Measurements from ENCODE around the gene ABI3BP. TPM values are rescaled to one million over a fixed set of nuclear protein-coding genes. Genes with fewer than 3 reads are reported as not detected.

ABI3BP gene
- total and polyA plus RNA-seq, 7 donors = 1.6 to 23.9 (median 6.9) TPM

GRCh38 chr3:100756441-100756840, 236.8 kb downstream of the ABI3BP start:
- no peak for TF ChIP-seq CTCF (IDR thresholded peaks at IDR 0.05)
- whole genome bisulfite sequencing, 3 donors = 10 to 13% (median 10%) methylated on average over 2 of the region's 2 CpGs
- no peak overlapping the region for H3K4me3 ChIP-seq
- peaks cover 30% of the 10 kb centered on the region for H3K4me1 ChIP-seq
- H3K27me3 ChIP-seq (ENCODE audit: insufficient read depth in 3 of 3, low read length in 2 of 3) = no peaks in the 10 kb centered on the region
- intact Hi-C loops (cut with DNase I) = no loop called here
- peak in 3 of 4 donors; percentile 42 to 48 (median 42) for ATAC-seq
- peak; percentile 26 to 59 for DNase-seq
- H3K36me3 ChIP-seq (ENCODE audit: insufficient read depth in 1 of 2, low read depth in 1 of 2) = peaks cover 4 to 11% of the 10 kb centered on the region in 2 donors
- H3K9me3 ChIP-seq = no peaks in the 10 kb centered on the region
- no peak overlapping the region for H3K27ac ChIP-seq

- H3K4me1 ChIP-seq = peaks cover 30% of the 10 kb centered on the region
- ATAC-seq (peak in 3 of 4 donors; percentile 18 to 54 (median 46)), DNase-seq (no peak)
- no peak overlapping the region for H3K4me3 ChIP-seq
- TF ChIP-seq CTCF (IDR thresholded peaks at IDR 0.05) = no peak
- intact Hi-C loops (cut with DNase I) = no loop called here
- H3K27me3 ChIP-seq (ENCODE audit: insufficient read depth in 3 of 3, low read length in 2 of 3) = no peaks in the 10 kb centered on the region
- no peak overlapping the region for H3K27ac ChIP-seq
- peaks cover 8 to 28% of the 10 kb centered on the region in 2 donors for H3K36me3 ChIP-seq (ENCODE audit: insufficient read depth in 1 of 2, low read depth in 1 of 2)
- 59 to 78% (median 66%) methylated on average over 3 of the region's 3 CpGs for WGBS, 3 donors
- H3K9me3 ChIP-seq = no peaks in the 10 kb centered on the region
Measured at GRCh38 chr3:100754563-100755334, 238.5 kb downstream of the ABI3BP start.

GRCh38 chr3:100753846-100754245, 239.4 kb downstream of the ABI3BP start:
- H3K36me3 ChIP-seq (ENCODE audit: insufficient read depth in 1 of 2, low read depth in 1 of 2) = peaks cover 8 to 37% of the 10 kb centered on the region in 2 donors
- 30 to 36% (median 33%) methylated on average over 2 of the region's 2 CpGs for WGBS, 3 donors
- intact Hi-C loops (cut with DNase I) = no loop called here

GRCh38 chr3:100748967-100749366, 244.3 kb downstream of the ABI3BP start:
- ATAC-seq (no peak), DNase-seq (no peak)
- TF ChIP-seq CTCF (IDR thresholded peaks at IDR 0.05) = no peak
- H3K4me1 ChIP-seq = peaks cover 15% of the 10 kb centered on the region
- no peaks in the 10 kb centered on the region for H3K9me3 ChIP-seq
- intact Hi-C loops (cut with DNase I) = no loop called here
- no peak overlapping the region for H3K4me3 ChIP-seq
- no peaks in the 10 kb centered on the region for H3K27me3 ChIP-seq (ENCODE audit: insufficient read depth in 3 of 3, low read length in 2 of 3)
- 34 to 65% (median 64%) methylated on average over 2 of the region's 2 CpGs for WGBS, 3 donors
- no peak overlapping the region for H3K27ac ChIP-seq
- peaks cover 9 to 79% of the 10 kb centered on the region in 2 donors for H3K36me3 ChIP-seq (ENCODE audit: insufficient read depth in 1 of 2, low read depth in 1 of 2)

More at GRCh38 chr3:100753846-100754245, 239.4 kb downstream of the ABI3BP start:
- H3K9me3 ChIP-seq = no peaks in the 10 kb centered on the region
- DNase-seq (no peak), ATAC-seq (peak in 2 of 4 donors; percentile 39 to 59)
- no peaks in the 10 kb centered on the region for H3K27me3 ChIP-seq (ENCODE audit: insufficient read depth in 3 of 3, low read length in 2 of 3)
- no peak for TF ChIP-seq CTCF (IDR thresholded peaks at IDR 0.05)
- H3K4me1 ChIP-seq = peaks cover 30% of the 10 kb centered on the region
- H3K4me3 ChIP-seq = no peak overlapping the region
- peak overlapping the region; percentile 31 for H3K27ac ChIP-seq

Measured in psoas muscle (tissue), 8 donors.